Measurements from ENCODE around the gene CRYGN.

The CRYGN gene

GRCh38 chr7:151426904-151427704, 12.8 kb downstream of the CRYGN start:
- no peak for TF ChIP-seq CTCF (IDR thresholded peaks at IDR 0.05; ENCODE audit: insufficient read depth, low read depth, low read length, missing control alignments)
- DNase-seq (ENCODE audit: low read depth) = no peak
- no peak overlapping the region for H3K4me3 ChIP-seq (ENCODE audit: low read depth, low read length)

GRCh38 chr7:151426441-151426903, 13.5 kb downstream of the CRYGN start:
- TF ChIP-seq CTCF (IDR thresholded peaks at IDR 0.05; ENCODE audit: insufficient read depth, low read depth, low read length, missing control alignments) = no peak
- H3K4me3 ChIP-seq (ENCODE audit: low read depth, low read length) = no peak overlapping the region
- no peak for DNase-seq (ENCODE audit: low read depth)

GRCh38 chr7:151425670-151426440, 14.1 kb downstream of the CRYGN start:
- DNase-seq (ENCODE audit: low read depth) = no peak
- no peak for TF ChIP-seq CTCF (IDR thresholded peaks at IDR 0.05; ENCODE audit: insufficient read depth, low read depth, low read length, missing control alignments)
- H3K4me3 ChIP-seq (ENCODE audit: low read depth, low read length) = no peak overlapping the region

GRCh38 chr7:151424799-151425198, 15.1 kb downstream of the CRYGN start:
- TF ChIP-seq CTCF (IDR thresholded peaks at IDR 0.05; ENCODE audit: insufficient read depth, low read depth, low read length, missing control alignments) = no peak
- no peak overlapping the region for H3K4me3 ChIP-seq (ENCODE audit: low read depth, low read length)
- DNase-seq (ENCODE audit: low read depth) = no peak

GRCh38 chr7:151423936-151424335, 16.0 kb downstream of the CRYGN start:
- no peak for TF ChIP-seq CTCF (IDR thresholded peaks at IDR 0.05; ENCODE audit: insufficient read depth, low read depth, low read length, missing control alignments)
- DNase-seq (ENCODE audit: low read depth) = no peak
- H3K4me3 ChIP-seq (ENCODE audit: low read depth, low read length) = no peak overlapping the region

GRCh38 chr7:151423226-151423625, 16.7 kb downstream of the CRYGN start:
- TF ChIP-seq CTCF (IDR thresholded peaks at IDR 0.05; ENCODE audit: insufficient read depth, low read depth, low read length, missing control alignments) = no peak
- H3K4me3 ChIP-seq (ENCODE audit: low read depth, low read length) = no peak overlapping the region
- DNase-seq (ENCODE audit: low read depth) = no peak
